AG10803 (cell line): Measurements from ENCODE around the gene MCM5.

Experiments
- DNase-seq: peaks from one replicate; pipeline ENCODE4 v3.0.0; 2010; ENCODE audit warnings: low read depth
- H3K4me3 ChIP-seq: 2 replicates; pipeline ENCODE4 v1.5.1; 2011; ENCODE audit warnings: mild to moderate bottlenecking, low read length, control low read depth
- CTCF ChIP-seq: conservative IDR thresholded peaks from 2 replicates; pipeline ENCODE4 v1.5.1; 2011; ENCODE audit warnings: mild to moderate bottlenecking, low read length, control low read depth, inconsistent platforms

The MCM5 gene

DNA sequence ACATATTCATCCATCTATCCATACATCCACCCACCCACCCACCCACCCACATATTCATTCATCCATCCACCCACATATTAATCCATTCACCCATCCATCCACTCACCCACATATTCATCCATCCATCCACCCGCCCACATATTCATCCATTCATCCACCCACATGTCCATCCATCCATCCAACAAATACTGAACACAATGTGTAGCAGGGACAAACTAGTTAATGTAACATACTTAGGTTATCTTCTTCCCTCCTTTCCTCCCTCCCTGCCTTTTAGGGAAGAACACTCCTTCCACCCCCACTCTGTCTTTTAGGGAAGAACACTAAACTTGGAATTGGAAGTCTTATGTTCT is 39.4 kb downstream of the MCM5 start:
- H3K4me3 ChIP-seq, result no peak overlapping the region
- no peak for TF ChIP-seq CTCF
- no peak for DNase-seq

DNA sequence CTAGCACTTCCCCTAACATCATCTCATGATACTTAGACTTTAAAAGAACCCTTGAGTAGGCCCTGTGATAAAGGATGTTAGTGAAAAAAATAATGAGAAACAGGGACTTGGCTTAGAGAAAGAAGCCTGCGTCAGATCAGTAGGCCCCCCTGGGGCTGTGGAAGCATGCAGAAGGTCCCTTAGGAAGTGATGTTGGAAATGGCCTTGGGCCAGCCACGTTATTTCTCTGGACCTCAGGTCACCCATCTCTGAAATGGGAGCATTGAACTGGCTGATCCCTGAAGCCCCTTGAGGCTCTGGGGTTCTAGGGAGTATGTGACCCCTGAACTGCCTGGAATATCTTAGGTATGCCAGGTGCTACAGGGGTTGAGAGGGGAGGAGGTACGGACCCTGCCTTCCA is 40.2 kb downstream of the MCM5 start:
- no peak for TF ChIP-seq CTCF
- no peak for DNase-seq

GRCh38 chr22:35441489-35442100 is 41.7 kb downstream of the MCM5 start:
- no peak for DNase-seq
- TF ChIP-seq CTCF, result no peak
- H3K4me3 ChIP-seq, result no peak overlapping the region

More for the DNA sequence above, 40.2 kb downstream of the MCM5 start:
- H3K4me3 ChIP-seq, result no peak overlapping the region

DNA sequence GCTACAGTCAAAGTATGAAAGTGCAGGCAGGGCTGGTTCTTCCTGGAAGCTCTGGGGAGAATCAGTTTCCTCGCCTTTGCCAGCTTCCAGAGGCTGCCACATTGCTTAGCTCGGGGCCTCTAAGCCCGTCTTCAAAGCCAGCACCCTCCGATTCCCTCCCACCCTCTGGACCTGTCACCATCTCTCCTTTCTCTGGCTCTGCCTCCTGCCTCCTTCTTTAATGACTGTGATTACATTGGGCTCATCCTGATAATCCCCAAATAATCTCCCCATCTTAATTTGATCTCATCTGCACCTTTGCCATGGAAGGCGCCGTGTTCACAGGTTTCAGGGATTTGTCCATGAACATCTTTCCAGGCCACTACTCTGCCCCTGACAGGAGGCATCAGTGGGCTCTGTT is 42.5 kb downstream of the MCM5 start:
- no peak for DNase-seq
- no peak for TF ChIP-seq CTCF
- H3K4me3 ChIP-seq, result no peak overlapping the region

GRCh38 chr22:35443338-35443737 is 43.4 kb downstream of the MCM5 start:
- H3K4me3 ChIP-seq, result no peak overlapping the region
- DNase-seq, result no peak
- TF ChIP-seq CTCF, result no peak

DNA sequence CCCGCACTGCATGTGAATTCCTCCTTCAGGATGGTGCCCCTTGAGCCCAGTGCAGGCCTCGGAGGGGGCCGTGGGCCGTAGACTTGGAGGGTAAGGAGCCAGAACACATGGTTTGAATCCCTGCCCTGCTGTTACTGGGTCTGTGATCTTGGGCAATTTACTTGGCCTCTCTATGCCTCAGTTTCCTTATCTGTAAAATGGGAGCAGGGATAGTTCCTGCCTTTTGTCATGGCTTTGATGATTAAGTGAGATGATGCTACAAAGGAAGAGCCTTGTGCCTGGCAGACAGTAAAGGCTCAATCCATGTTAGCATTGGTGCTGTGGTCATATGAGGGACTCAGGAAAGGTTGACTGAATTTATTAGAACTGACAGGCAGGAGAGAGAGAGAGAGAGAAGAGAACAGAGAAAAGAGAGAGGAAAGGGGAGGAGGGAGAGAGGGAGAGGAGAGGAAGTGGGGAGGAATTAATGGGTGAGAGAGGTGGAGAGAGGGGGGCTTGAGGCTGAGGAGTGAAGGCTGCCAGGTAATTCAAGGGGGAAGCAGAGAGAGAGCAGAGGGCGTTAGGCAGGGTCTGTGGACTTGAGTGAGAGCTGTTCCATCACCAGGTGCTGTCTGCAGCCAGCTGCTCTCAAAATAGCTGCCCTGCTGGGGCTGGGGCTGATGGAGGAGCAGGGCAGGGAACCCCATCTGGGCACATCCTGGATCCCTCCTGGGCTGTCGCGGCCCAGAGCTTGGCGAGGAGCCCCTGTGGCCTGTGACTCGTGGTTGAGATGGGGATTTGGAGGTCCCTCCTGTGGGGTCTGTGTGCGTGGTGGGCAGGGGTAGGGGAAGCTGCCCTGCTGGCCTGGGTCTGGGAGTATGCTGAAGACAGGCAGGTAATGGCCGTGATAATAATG is 44.1 kb downstream of the MCM5 start:
- no peak for DNase-seq
- H3K4me3 ChIP-seq, result no peak overlapping the region
- TF ChIP-seq CTCF, result no peak
